OCI-M2 (cell line): ENCODE results near the gene FAM50B.

Source experiments
- DNase-seq: peaks from one replicate; lab custom pipeline; 2025; ENCODE audit not compliant: unreplicated experiment; lab: John Stamatoyannopoulos, UW

FAM50B gene, protein sequence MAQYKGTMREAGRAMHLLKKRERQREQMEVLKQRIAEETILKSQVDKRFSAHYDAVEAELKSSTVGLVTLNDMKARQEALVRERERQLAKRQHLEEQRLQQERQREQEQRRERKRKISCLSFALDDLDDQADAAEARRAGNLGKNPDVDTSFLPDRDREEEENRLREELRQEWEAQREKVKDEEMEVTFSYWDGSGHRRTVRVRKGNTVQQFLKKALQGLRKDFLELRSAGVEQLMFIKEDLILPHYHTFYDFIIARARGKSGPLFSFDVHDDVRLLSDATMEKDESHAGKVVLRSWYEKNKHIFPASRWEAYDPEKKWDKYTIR

DNA sequence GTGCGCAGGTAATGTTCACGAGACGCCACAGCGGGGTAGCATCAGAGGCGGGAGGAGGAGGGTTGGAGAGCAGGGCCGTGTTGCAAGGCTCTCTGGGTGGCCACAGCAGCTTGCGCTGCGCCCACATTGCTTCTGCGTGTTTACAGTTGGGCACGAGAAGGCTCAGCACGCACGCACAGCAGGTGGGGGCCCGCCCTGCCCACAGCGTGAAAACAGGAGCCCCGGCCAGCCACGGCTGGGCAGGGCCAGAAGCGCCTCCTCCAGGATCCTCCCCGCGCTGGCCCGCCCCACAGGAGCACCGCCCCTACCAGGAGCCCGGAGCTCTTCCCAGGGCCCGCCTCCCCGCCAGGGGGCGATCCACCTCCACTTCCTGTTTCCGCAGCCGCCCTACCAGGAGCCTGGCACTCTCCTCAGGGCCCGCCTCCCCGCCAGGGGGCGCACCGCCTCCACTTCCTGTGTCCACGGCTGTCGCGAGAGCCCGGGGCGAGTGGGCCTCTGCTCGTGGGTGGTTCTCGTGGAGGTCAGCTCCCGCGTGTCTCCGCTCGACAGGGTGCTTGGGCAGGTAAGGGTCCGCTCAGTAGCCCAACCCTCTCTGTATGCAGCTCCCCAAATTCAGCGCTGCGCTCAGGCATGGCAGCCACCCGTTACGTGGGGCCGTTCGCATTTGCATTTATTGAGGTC lies at the start of gene FAM50B:
Gene FAM50B, plus strand, starts transcription at position 449 of the 681 bp plus-strand sequence. CDS start 439 bp downstream, outside the sequence.
- no peak for DNase-seq

DNA sequence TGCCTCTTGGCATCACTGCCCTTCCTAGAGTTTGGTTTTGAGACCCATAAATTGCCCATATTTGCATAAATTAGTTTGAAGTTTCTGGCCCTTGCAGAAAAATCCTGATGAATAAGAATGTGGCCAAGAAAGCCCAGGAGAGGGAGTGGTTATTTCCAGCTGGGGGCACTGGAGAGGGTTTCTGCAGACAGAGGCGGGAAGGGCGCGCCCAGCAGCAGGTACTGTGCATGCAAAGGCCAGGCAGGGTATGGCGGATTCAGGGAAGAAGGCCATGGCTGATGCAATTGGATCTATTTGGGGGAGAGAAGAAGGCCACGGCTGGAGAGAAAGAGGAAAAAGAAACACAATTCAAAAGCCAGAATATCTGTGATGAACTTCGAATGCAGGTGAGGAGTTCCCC lies 49.5 kb upstream of the FAM50B start:
- no peak for DNase-seq

- no peak for DNase-seq
These were observed 48.2 kb upstream of the FAM50B start for GRCh38 chr6:3800850-3801591.

DNA sequence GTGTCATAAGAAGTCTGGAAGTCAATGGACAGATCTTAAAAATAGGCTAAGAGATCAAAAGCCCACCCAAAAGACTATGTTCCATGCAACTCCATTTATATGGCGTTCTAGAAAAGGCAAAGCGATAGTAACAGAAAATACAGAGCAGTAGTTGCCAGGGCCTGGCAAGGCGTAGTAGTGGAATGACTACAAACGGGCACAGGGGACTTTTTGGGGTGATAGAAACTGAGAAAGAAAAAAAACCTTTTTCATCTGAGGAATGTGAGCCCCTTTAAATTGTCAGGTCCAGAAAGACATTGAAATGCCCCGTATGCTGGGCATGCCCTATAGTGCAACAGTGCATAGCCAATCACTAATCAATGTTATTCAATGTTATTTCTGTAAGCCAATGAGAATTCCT lies 47.2 kb upstream of the FAM50B start:
- DNase-seq: no peak

GRCh38 chr6:3803627-3804468 lies 45.3 kb upstream of the FAM50B start:
- no peak for DNase-seq

- no peak for DNase-seq
These were observed 44.2 kb upstream of the FAM50B start for GRCh38 chr6:3804964-3805363.

DNA sequence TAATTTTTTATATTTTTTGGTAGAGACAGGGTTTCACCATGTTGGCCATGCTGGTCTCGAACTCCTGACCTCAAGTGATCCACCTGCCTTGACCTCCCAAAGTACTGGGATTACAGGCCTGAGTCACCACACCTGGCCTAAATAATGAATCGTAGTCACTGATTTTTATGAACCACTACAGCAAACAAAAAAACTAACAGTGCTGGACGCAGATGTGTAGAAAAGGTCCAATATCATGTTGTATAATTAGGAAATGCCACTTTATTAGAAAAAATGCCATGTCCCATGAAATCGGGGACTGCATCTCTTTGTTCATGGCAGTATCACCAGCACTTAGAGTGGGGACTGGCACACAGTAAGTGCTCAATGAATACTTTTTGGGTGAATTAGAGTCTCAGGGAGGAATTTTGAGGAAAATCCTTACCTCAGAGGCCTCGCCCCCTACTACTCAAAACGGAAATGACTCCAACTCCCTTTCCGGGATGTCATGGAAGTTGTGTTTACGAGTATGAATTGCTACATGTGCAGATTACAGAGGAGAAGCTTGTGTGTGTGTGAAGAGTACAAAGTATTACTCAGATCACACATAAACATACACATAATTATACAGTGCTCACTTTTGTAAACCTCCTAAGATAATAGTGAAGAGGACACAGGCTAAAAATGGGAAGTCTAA lies 43.6 kb upstream of the FAM50B start:
- DNase-seq: no peak

GRCh38 chr6:3806169-3806922 lies 42.8 kb upstream of the FAM50B start:
- no peak for DNase-seq

GRCh38 chr6:3808199-3808598 lies 41.0 kb upstream of the FAM50B start:
- DNase-seq: no peak

DNA sequence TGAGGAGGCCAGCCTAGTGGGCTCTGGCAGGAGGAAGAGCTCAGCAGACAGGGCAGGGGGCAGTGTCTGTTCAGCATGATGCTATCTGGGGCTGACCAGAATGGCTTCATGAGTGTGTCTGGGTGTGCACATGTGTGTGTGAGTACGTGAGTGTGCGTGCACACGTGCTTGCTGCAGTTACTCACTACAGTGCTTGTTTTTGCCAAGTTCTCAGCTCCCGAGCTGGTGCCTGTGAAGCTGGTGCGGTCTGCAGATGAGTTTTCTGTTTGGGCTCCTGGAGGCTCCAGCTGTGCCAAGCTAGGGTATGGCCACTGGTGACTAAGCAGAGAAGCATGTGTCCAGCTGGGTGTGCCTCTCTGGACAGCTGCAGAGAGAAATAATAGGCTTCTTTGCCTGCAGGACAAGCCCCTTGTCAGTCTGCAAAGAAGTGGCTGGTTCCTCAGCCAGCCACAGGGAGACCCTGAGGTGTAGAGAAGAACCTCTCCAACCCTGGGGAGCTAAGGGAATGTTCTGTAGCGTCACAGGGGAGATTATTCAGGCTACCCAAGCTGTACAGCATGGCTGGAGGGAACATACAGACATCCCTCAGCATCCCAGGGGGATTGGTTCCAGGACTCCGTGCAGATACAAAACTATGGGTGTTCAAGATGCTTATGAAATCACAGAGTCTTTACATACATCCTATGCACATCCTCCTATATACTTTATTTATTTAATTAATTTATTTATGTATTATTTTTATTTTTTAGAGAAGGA lies 40.2 kb upstream of the FAM50B start:
- no peak for DNase-seq

DNA sequence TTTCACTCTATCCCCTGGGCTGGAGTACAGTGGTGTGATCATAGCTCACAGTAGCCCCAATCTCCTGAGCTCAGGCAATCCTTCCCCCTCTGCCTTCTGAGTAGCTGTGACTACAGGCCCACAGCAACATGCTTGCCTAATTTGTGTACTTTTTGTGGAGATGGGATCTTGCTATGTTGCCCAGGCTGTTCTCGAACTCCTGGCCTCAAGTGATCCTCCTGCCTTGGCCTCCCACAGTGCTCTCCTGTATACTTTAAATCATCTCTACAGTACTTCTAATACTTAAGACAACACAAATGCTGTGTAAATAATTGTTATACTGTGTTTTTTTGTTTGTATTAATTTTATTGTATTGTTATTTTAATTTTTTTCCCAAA lies 39.7 kb upstream of the FAM50B start:
- no peak for DNase-seq

DNA sequence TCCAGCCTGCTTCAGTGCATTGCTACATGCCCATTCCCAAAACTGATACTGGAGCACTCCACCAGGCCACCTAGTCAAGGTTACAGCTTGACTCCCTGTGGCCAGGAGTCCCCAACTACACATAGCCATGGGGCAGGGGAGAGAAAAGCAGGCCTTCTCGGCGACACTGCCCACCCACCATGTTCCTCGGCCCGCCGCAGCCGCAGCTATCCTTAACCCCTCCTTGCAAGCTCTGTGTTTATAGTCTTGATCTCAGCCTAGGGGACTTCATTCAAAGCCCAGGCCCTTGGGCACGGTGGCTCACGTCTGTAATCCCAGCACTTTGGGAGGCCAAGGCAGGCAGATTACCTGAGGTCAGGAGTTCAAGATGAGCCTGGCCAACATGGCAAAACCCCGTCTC lies 39.2 kb upstream of the FAM50B start:
- DNase-seq: no peak

GRCh38 chr6:3811191-3811590 lies 38.0 kb upstream of the FAM50B start:
- DNase-seq: no peak

DNA sequence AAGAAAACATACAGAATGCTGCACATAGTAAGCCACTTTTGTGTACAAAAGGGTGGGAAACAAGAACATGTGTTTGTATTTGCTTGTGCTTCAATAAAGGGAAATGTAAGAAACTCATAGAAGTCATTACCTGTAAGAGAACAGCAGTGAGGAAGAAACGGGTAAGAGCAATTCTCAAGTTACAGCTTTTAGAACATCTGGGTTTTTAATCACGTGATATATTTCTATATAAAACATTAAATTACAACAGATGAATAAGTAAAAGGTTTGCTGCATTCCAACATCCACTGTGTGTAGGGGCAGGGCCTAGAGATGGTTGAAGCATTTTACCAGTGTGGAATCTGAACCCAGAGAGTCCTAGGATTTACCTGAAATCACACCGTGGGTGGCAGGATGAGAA lies 36.6 kb upstream of the FAM50B start:
- DNase-seq: no peak

DNA sequence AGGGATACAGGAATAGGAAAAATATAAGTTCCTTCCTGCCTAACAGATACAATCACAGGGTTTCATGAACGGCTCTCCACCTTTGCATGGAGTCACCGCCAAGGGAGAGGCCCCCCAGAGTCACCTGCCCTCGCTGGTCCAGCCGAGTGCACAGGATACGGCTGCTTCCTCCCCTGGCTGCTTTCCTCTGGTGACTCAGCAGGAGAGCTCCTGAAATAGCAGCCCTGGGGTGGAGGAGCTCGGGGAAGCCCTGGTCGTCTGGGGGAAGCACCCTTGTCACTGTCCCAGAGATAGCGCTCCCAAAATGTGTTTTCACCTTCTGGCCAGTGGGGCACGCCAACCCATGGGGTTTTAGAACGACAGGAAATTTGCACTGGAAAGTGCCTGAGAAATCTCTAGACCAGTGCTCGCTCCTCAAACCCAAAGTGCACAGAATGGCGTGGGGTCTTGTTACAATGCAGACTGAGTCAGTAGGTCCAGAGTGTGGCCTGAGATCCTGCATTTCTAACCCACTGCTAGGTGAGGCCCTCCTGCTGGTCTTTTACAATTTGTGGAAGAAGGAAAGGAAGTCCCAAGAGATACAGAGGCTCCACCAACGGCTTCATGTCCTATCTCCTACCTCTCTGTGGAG lies 35.9 kb upstream of the FAM50B start:
- DNase-seq: no peak

- no peak for DNase-seq
These were observed 35.3 kb upstream of the FAM50B start for GRCh38 chr6:3813918-3814317.

GRCh38 chr6:3814539-3814938 lies 34.6 kb upstream of the FAM50B start:
- DNase-seq: no peak

DNA sequence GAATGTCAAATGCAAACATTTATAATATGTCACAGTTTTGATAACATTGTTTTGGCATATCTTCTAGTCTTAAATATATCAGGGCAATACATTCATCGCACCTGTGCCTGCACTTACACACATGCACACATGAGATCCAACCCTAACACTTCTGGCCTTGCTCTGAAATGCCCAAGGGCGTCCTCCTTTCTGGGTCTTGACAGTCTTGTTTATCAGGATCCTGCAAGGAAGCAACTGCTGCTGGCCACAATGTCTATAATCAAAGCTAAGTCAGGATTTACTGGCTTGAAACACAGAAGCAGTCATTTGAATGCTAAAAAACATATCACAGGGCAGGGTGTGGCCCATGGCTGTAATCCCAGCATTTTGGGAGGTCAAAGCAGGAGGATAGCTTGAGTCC lies 32.9 kb upstream of the FAM50B start:
- DNase-seq: no peak
